GM12865 (cell line): ENCODE data around the gene CDH4.

Source experiments
- DNase-seq: peaks from one replicate; pipeline ENCODE4 v3.0.0; 2010; ENCODE audit warnings: low read depth
- H3K4me3 ChIP-seq: 2 replicates; pipeline ENCODE4 v1.5.1; 2011; ENCODE audit warnings: mild to moderate bottlenecking, low read depth, low read length, control low read depth
- CTCF ChIP-seq: IDR thresholded peaks from 2 replicates; pipeline ENCODE4 v1.5.1; 2011; ENCODE audit warnings: low read length, control low read depth, low read depth, inconsistent platforms; ENCODE audit not compliant: insufficient read depth; ENCODE audit errors: missing control alignments

Gene CDH4

DNA sequence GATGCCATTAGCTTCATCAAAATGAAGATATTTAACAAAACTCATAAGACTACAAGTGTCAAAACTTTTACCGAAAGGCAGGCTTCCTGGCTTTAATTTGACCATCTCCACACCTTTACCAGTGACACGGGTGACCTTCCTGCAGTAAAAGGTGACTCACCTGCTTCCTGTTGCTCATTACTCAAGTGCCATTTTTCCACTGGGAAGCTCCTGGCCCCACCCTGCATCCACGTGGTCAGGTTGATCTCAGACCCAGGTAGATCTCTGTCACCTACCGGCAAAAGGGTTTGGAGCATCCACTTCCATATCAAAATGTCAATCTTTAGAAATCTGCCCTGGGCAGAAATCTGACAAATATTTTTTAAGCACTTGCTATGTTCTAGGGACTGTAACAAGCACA, 31.9 kb upstream of the CDH4 start:
- no peak for DNase-seq
- no peak overlapping the region for H3K4me3 ChIP-seq
- no peak for TF ChIP-seq CTCF

GRCh38 chr20:61220626-61221325, 31.3 kb upstream of the CDH4 start:
- DNase-seq: no peak
- H3K4me3 ChIP-seq: no peak overlapping the region
- no peak for TF ChIP-seq CTCF

DNA sequence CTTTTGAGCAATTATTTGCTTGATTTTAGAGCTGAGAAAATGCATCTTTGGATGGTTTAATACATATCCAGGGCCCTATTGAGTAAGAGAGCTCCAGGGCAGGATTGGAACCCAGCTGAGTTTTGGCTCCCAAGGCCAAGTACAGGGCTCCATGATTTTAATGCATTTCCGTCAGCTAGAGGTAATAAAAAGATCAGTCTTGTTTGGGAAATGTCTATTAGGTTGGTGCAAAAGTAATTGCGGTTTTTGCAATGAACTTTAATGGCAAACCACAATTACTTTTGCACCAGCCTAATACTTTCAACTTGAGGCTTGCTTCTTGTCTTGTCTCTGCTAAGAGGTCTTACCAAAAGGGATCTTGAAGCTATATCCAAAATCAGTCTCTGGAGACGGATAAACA, 29.4 kb upstream of the CDH4 start:
- H3K4me3 ChIP-seq: no peak overlapping the region
- no peak for DNase-seq
- TF ChIP-seq CTCF: no peak

DNA sequence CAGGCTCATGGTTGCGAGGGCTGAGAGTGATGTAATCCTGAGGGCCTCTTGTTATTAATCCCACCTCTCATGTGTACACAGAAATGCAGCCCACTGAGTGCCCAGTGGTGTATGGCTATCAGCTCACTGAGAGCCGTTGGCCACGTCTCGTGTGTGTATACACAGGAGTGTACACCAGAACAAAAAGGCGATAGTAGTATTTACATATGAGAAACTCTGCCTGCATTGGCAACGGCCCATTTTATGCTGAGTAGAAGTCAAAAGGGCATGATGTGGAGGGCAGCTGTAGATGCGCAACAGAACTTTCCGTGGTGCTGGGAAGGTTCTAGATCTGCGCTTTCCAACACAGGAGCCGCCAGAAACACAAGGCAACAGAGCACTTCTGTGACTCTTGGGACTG, 28.9 kb upstream of the CDH4 start:
- no peak for TF ChIP-seq CTCF
- H3K4me3 ChIP-seq: no peak overlapping the region
- no peak for DNase-seq

GRCh38 chr20:61230166-61230565, 21.9 kb upstream of the CDH4 start:
- H3K4me3 ChIP-seq: no peak overlapping the region
- no peak for DNase-seq
- TF ChIP-seq CTCF: no peak

- TF ChIP-seq CTCF: no peak
- no peak overlapping the region for H3K4me3 ChIP-seq
- DNase-seq: no peak
These were observed 18.5 kb upstream of the CDH4 start for GRCh38 chr20:61233590-61233989.

- no peak overlapping the region for H3K4me3 ChIP-seq
- DNase-seq: no peak
- no peak for TF ChIP-seq CTCF
These were observed 17.7 kb upstream of the CDH4 start for GRCh38 chr20:61234224-61234890.
